ENCODE data around the gene PPP2R2D. TPM values are rescaled to one million over a fixed set of nuclear protein-coding genes. Genes with fewer than 3 reads are reported as not detected.

Gene PPP2R2D
- total RNA-seq, 1 donor, result 24.2 TPM

DNA sequence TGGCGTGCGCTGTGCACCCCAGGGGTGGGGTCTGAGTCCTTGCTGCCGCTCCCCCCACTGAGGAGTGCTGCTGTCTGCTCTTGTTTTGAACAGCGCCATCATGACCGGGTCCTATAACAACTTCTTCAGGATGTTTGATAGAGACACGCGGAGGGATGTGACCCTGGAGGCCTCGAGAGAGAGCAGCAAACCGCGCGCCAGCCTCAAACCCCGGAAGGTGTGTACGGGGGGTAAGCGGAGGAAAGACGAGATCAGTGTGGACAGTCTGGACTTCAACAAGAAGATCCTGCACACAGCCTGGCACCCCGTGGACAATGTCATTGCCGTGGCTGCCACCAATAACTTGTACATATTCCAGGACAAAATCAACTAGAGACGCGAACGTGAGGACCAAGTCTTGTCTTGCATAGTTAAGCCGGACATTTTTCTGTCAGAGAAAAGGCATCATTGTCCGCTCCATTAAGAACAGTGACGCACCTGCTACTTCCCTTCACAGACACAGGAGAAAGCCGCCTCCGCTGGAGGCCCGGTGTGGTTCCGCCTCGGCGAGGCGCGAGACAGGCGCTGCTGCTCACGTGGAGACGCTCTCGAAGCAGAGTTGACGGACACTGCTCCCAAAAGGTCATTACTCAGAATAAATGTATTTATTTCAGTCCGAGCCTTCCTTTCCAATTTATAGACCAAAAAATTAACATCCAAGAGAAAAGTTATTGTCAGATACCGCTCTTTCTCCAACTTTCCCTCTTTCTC lies 55.0 kb downstream of the PPP2R2D start:
- no peak for DNase-seq (ENCODE audit: low read depth)
- H3K4me3 ChIP-seq (ENCODE audit: low read depth, low read length), result no peak overlapping the region
- TF ChIP-seq, protein P1, sequence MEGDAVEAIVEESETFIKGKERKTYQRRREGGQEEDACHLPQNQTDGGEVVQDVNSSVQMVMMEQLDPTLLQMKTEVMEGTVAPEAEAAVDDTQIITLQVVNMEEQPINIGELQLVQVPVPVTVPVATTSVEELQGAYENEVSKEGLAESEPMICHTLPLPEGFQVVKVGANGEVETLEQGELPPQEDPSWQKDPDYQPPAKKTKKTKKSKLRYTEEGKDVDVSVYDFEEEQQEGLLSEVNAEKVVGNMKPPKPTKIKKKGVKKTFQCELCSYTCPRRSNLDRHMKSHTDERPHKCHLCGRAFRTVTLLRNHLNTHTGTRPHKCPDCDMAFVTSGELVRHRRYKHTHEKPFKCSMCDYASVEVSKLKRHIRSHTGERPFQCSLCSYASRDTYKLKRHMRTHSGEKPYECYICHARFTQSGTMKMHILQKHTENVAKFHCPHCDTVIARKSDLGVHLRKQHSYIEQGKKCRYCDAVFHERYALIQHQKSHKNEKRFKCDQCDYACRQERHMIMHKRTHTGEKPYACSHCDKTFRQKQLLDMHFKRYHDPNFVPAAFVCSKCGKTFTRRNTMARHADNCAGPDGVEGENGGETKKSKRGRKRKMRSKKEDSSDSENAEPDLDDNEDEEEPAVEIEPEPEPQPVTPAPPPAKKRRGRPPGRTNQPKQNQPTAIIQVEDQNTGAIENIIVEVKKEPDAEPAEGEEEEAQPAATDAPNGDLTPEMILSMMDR (IDR thresholded peaks at IDR 0.05; ENCODE audit: insufficient read depth, low read length), result no peak

DNA sequence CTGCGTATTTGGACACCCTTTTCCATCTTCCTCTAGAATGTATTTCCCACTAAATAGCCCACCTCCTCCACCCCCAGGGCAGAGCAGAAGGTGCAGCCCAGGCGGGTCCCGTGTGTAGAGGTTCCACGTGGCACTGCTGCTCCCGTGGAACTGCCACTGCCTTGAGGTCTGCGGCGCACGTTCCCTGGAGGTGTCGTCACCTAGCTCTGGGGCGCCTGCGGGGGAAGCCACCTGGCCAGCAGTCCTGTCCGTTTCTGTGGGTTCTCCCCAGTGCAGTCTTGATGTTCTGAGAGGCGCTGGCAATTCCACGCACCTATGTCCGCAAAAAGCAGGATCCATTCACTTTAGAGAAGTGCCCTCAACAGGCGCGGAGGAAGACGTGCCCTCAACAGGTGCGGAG lies 59.0 kb downstream of the PPP2R2D start:
- DNase-seq (ENCODE audit: low read depth), result no peak
- no peak overlapping the region for H3K4me3 ChIP-seq (ENCODE audit: low read depth, low read length)
- TF ChIP-seq, protein P1 (IDR thresholded peaks at IDR 0.05; ENCODE audit: insufficient read depth, low read length), result no peak

DNA sequence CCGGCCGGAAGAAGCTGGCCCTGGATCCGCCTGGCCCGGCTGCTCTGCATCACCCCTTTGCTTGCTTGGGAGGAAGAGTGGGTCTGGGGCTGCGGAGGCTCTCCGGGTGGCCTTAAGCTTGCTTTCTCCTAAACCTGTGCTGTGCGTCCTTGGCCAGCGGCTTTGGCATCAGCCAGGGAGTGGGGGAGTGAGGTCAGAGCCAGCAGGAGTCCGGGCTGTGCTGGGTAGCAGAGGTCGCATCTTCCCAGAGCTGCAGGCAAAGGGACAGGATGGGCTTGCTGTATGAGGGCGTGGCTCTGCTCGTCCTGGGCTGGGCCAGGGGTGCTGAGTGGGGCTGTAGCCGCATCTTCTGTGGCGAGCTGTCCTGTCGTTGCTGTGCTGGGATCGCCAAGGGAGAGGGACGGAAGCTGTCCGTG lies 59.8 kb downstream of the PPP2R2D start:
- H3K4me3 ChIP-seq (ENCODE audit: low read depth, low read length), result no peak overlapping the region
- DNase-seq (ENCODE audit: low read depth), result no peak
- TF ChIP-seq, protein P1 (IDR thresholded peaks at IDR 0.05; ENCODE audit: insufficient read depth, low read length), result no peak

DNA sequence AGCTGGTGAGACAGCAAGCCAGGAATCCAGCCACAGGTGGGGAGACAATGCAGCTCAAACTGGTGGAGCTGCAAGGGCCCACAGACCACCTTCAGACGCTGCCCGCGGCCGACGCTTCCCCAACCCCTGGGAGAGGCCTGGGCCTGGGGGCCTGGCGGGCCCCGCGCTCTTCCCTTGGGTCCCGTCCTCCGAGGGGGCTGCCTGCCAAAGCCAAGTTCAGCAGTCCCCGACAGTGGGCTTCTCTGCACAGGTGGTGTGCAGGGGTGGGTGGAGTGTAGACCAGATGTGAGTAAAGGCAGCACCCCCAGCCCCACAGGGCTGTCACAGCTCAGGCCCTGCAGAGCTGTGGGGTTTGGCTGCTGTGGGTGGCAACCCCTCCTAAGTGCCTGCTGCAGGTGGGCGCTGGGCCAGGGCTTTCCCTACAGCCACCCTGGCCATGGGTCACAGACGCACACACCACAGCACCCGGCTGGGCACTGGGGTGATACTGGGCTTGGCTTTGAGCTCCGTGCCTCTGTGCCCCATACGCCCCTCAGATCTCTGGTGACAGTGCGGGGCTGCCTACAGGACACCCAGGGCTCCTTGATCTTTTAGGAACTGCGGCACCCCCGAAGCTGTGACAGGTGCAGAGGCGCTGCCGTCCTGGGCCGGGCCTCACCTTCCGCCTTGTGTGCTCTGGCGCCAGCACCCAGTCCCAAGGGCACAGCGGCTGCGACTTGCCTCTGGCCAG lies 60.4 kb downstream of the PPP2R2D start:
- TF ChIP-seq, protein P1 (IDR thresholded peaks at IDR 0.05; ENCODE audit: insufficient read depth, low read length), result no peak
- H3K4me3 ChIP-seq (ENCODE audit: low read depth, low read length), result no peak overlapping the region
- no peak for DNase-seq (ENCODE audit: low read depth)

DNA sequence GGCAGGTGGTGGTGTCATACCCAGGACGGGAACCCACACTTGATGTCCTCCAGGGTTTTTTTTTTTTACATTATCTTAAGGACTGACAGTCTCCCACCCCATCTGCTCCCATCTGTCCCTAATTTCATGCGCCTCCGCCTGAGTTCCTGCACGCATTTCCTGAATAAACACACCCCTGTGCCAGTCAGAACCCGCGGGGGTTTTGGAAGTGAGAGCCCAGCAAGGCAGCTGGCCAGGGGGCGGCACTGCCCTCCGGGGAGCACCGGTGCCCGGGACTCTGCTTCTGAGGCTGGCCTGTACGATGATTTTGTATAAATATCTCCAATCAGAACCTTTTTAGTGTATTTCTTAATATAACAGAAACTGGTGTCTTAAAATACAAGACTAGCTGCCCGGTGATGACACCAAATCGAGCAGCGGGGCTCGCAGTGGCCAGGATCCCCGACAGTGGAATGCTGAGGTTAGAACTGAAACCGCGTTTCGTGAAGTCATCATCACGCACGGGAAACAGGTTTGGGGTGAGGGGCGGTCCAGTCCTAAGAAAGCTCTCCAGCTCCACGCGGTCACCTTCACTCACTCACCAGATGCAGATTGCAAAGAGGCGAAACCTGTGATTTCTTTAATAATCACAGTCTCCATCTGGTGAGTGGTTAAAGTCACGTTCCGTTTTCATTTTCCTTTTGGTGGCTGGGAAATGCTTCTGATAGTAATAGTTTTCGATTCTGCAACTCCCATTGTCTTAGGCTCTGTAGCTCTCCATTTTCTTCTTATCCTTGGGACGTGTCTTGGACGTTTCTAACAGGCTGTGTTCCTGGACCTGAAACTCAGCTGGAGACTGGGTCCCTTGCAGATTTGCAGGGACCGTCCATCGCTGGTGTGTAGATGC lies 61.2 kb downstream of the PPP2R2D start:
- DNase-seq (ENCODE audit: low read depth), result no peak
- TF ChIP-seq, protein P1 (IDR thresholded peaks at IDR 0.05; ENCODE audit: insufficient read depth, low read length), result no peak
- no peak overlapping the region for H3K4me3 ChIP-seq (ENCODE audit: low read depth, low read length)

DNA sequence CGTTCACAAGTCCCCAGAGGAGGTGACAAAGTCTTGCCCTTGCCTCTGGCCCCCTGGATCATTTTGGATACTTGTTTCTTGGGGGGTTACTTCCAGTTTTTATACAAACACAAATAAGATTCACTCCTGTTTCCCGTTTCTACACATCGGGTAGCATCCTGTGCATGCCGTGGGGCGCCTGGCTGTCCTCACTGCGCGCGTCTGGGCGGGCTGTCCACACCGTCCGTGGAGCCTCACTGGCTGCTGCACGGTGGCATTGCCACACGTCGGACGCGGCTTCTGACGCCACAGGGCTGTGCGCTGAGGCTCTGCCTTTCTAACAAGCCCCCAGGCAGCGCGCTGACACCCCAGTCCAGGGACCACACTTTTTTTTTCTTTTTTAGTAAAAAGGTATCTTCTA lies 62.5 kb downstream of the PPP2R2D start:
- no peak for DNase-seq (ENCODE audit: low read depth)
- TF ChIP-seq, protein P1 (IDR thresholded peaks at IDR 0.05; ENCODE audit: insufficient read depth, low read length), result no peak
- H3K4me3 ChIP-seq (ENCODE audit: low read depth, low read length), result no peak overlapping the region

Measured in fibroblast of the aortic adventitia (primary cell).